HEK293 (cell line): ENCODE measurements around the gene CDPF1.

Experiments used
- CTCF ChIA-PET: fragments of 350-600 bp; formaldehyde crosslinking; extraction: SDS; loops from one replicate; lab custom pipeline; 2021; ENCODE audit warnings: antibody characterized with exemption; lab: Yijun Ruan, JAX
- POLR2A ChIA-PET: fragments of 300-600 bp; formaldehyde crosslinking; extraction: SDS; loops from one replicate; lab custom pipeline; 2020; ENCODE audit warnings: antibody characterized with exemption, inconsistent platforms; lab: Yijun Ruan, JAX
- H3K27ac ChIP-seq: fragments of 200-500 bp; sonication (Bioruptor generic); 2 replicates; pipeline ENCODE4 v1.5.1; 2014; ENCODE audit warnings: low read depth, low read length, control low read depth, inconsistent platforms; ENCODE audit errors: extremely low read depth
- H3K36me3 ChIP-seq, 2 experiments: fragments of 200-500 bp in 1 of 2; sonication (Bioruptor generic) in 1 of 2; 1 replicate in 1 of 2; 2 replicates in 1 of 2; pipeline ENCODE4 v1.5.1; 2014 to 2017; ENCODE audit warnings: inconsistent platforms in 2 of 2, low read length in 2 of 2; ENCODE audit not compliant: control insufficient read depth in 2 of 2, insufficient read depth in 1 of 2
- H3K4me1 ChIP-seq: fragments of 200-500 bp; sonication (Bioruptor generic); 2 replicates; pipeline ENCODE4 v1.5.1; 2014; ENCODE audit warnings: mild to moderate bottlenecking, low read length, inconsistent platforms; ENCODE audit not compliant: control insufficient read depth, insufficient read depth
- H3K4me3 ChIP-seq: 2 replicates; pipeline ENCODE4 v1.5.1; 2011; ENCODE audit warnings: low read depth, mild to moderate bottlenecking, control low read depth, low read length, moderate library complexity
- H3K9me3 ChIP-seq: fragments of 200-500 bp; sonication (Bioruptor generic); 2 replicates; pipeline ENCODE4 v1.5.1; 2014; ENCODE audit warnings: low read depth, low read length, inconsistent platforms; ENCODE audit not compliant: control insufficient read depth, insufficient read depth
- BCL11B ChIP-seq: fragments of 450-650 bp; formaldehyde crosslinking; IDR thresholded peaks from 2 replicates; pipeline ENCODE4 v1.5.1; 2016; ENCODE audit warnings: low read depth, missing biosample characterization, missing genetic modification characterization
- GLIS2 ChIP-seq: fragments of 450-650 bp; formaldehyde crosslinking; IDR thresholded peaks from 2 replicates; pipeline ENCODE4 v1.5.1; 2016; ENCODE audit warnings: missing biosample characterization, missing genetic modification characterization
- SETDB1 ChIP-seq: IDR thresholded peaks from one replicate; pipeline ENCODE4 v1.6.1; 2017; ENCODE audit warnings: mild to moderate bottlenecking, low read length, moderate library complexity, mixed read lengths; ENCODE audit not compliant: insufficient read length
- SP7 ChIP-seq: fragments of 450-650 bp; formaldehyde crosslinking; IDR thresholded peaks from 2 replicates; pipeline ENCODE4 v1.5.1; 2016; ENCODE audit warnings: missing biosample characterization, missing genetic modification characterization
- YY2 ChIP-seq: fragments of 450-650 bp; formaldehyde crosslinking; IDR thresholded peaks from 2 replicates; pipeline ENCODE4 v1.5.1; 2016; ENCODE audit warnings: missing biosample characterization, missing genetic modification characterization
- ZBTB8A ChIP-seq: fragments of 450-650 bp; formaldehyde crosslinking; IDR thresholded peaks from 2 replicates; pipeline ENCODE4 v1.5.1; 2016; ENCODE audit warnings: missing biosample characterization, missing genetic modification characterization
- ZEB2 ChIP-seq: fragments of 450-650 bp; formaldehyde crosslinking; IDR thresholded peaks from 2 replicates; pipeline ENCODE4 v1.5.1; 2016; ENCODE audit warnings: missing biosample characterization, missing genetic modification characterization
- ZFP37 ChIP-seq: fragments of 450-650 bp; formaldehyde crosslinking; IDR thresholded peaks from 2 replicates; pipeline ENCODE4 v1.5.1; 2016; ENCODE audit warnings: missing biosample characterization, missing genetic modification characterization
- ZNF114 ChIP-seq: fragments of 450-650 bp; formaldehyde crosslinking; IDR thresholded peaks from 2 replicates; pipeline ENCODE4 v1.5.0; 2017; ENCODE audit warnings: missing biosample characterization, missing genetic modification characterization
- ZNF223 ChIP-seq: fragments of 450-650 bp; formaldehyde crosslinking; IDR thresholded peaks from 2 replicates; pipeline ENCODE4 v1.5.1; 2016; ENCODE audit warnings: missing biosample characterization, missing genetic modification characterization
- ZNF248 ChIP-seq: fragments of 450-650 bp; formaldehyde crosslinking; IDR thresholded peaks from 2 replicates; pipeline ENCODE4 v1.5.1; 2017; ENCODE audit warnings: missing biosample characterization, missing genetic modification characterization
- ZNF274 ChIP-seq, 2 experiments: fragments of 200-500 bp in 1 of 2; fragments of 450-650 bp in 1 of 2; sonication (Bioruptor generic) in 1 of 2; formaldehyde crosslinking in 1 of 2; IDR thresholded peaks; 2 replicates each; pipeline versions ENCODE4 v1.5.1 to v1.6.1; 2014 to 2016; ENCODE audit warnings: borderline replicate concordance in 1 of 2, inconsistent platforms in 1 of 2, low read length in 1 of 2, missing biosample characterization in 1 of 2, missing genetic modification characterization in 1 of 2
- ZNF335 ChIP-seq: fragments of 450-650 bp; formaldehyde crosslinking; conservative IDR thresholded peaks from 2 replicates; pipeline ENCODE4 v1.5.1; 2016; ENCODE audit warnings: missing biosample characterization, missing genetic modification characterization
- ZNF394 ChIP-seq: fragments of 450-650 bp; formaldehyde crosslinking; IDR thresholded peaks from 2 replicates; pipeline ENCODE4 v1.5.1; 2016; ENCODE audit warnings: missing biosample characterization, missing genetic modification characterization, mild to moderate bottlenecking, moderate library complexity, borderline replicate concordance
- ZNF549 ChIP-seq: fragments of 450-650 bp; IDR thresholded peaks from 2 replicates; pipeline ENCODE4 v1.5.1; 2018; ENCODE audit warnings: missing biosample characterization, missing genetic modification characterization, mild to moderate bottlenecking, inconsistent platforms, moderate library complexity
- ZNF571 ChIP-seq: fragments of 450-650 bp; formaldehyde crosslinking; IDR thresholded peaks from 2 replicates; pipeline ENCODE4 v1.5.0; 2017; ENCODE audit warnings: missing biosample characterization, missing genetic modification characterization
- ZNF585B ChIP-seq: fragments of 450-650 bp; formaldehyde crosslinking; IDR thresholded peaks from 2 replicates; pipeline ENCODE4 v1.5.1; 2016; ENCODE audit warnings: missing biosample characterization, missing genetic modification characterization
- ZNF626 ChIP-seq: fragments of 450-650 bp; sonication (Bioruptor Pico); formaldehyde crosslinking; IDR thresholded peaks from 2 replicates; pipeline ENCODE4 v1.5.1; 2018; ENCODE audit warnings: missing biosample characterization, missing genetic modification characterization, inconsistent platforms
- ZNF677 ChIP-seq: fragments of 450-650 bp; IDR thresholded peaks from 2 replicates; pipeline ENCODE4 v1.5.0; 2018; ENCODE audit warnings: missing biosample characterization, mild to moderate bottlenecking, missing genetic modification characterization, moderate library complexity
- ZNF701 ChIP-seq: fragments of 450-650 bp; formaldehyde crosslinking; IDR thresholded peaks from 2 replicates; pipeline ENCODE4 v1.5.1; 2016; ENCODE audit warnings: missing biosample characterization, missing genetic modification characterization
- ZNF76 ChIP-seq: fragments of 450-650 bp; formaldehyde crosslinking; IDR thresholded peaks from 2 replicates; pipeline ENCODE4; 2016; ENCODE audit warnings: low read depth, missing biosample characterization, missing genetic modification characterization, borderline replicate concordance
- ZNF777 ChIP-seq: fragments of 450-650 bp; formaldehyde crosslinking; IDR thresholded peaks from 2 replicates; pipeline ENCODE4 v1.5.1; 2017; ENCODE audit warnings: missing biosample characterization, missing genetic modification characterization, borderline replicate concordance
- ZNF792 ChIP-seq: fragments of 450-650 bp; formaldehyde crosslinking; IDR thresholded peaks from 2 replicates; pipeline ENCODE4 v1.5.1; 2016; ENCODE audit warnings: missing biosample characterization, missing genetic modification characterization
- TF ChIP-seq, protein P1 (sequence below): fragments of 450-650 bp; formaldehyde crosslinking; IDR thresholded peaks from 2 replicates; pipeline ENCODE4 v1.5.1; 2016; ENCODE audit warnings: missing biosample characterization, missing genetic modification characterization
- TF ChIP-seq, protein P2 (sequence below): fragments of 450-650 bp; formaldehyde crosslinking; IDR thresholded peaks from 2 replicates; pipeline ENCODE4 v1.5.1; 2016; ENCODE audit warnings: missing biosample characterization, missing genetic modification characterization, borderline replicate concordance

CDPF1 gene

DNA sequence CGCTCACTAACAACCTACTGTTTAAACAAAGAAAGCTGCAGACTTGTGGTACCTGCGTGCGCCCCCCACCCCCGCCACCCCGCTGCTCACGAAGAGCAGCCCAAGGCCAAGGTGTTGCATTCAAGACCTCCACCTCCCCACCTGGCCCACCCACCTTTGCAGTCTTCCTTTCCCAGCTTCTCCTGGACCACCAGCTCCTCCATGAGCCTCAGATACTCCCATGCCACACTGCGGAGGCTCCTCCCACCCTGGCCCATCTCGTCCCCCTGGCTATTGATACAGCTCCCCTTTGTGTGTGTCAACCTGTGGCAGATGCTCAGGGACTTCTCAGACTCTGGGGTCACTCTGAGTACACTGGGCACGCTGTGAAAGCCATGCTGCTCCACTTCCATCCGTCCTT lies 3.9 kb downstream of the CDPF1 start:
- POLR2A ChIA-PET: interaction anchor here (0.6 kb wide), 1 partner anchor 21 kb away, joined by 4 read pairs; the partner anchor contains the start of gene TTC38
- no peak overlapping the region for H3K27ac ChIP-seq

DNA sequence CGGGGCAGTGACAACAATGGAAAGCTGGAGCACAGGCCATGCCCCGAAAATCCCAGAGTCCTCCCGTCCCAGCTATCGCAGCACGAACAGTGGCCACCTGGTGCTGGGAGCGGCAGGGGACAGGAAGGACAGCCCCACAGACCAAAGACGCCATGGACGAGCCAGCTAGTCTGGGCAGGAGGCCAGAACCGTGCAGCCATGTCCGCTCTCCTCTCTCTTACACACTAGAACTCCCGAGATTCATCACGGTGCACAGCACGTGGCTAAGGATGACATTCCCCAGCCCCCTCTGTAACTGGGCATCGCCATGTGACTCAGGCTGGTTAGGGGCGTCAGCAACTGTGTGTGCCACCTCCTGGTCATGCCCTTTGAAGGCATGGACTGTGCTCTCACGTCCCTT lies 4.6 kb downstream of the CDPF1 start:
- H3K36me3 ChIP-seq: peaks cover 0 to 35% of the 10 kb centered on the region in 2 experiments; a peak in 1 of 3 replicates
- CTCF ChIA-PET: interaction anchor here (0.6 kb wide), 1 partner anchor 22 kb away, joined by 3 read pairs; no protein-coding TSS in a partner anchor
- no peak for TF ChIP-seq ZNF777 (tag by site-specific recombination)
- no peak for TF ChIP-seq ZFP37 (tag by site-specific recombination)
- TF ChIP-seq ZNF274 (IDR thresholded peaks at IDR 0.05; ENCODE audit: low read length): no peak
- no peak for TF ChIP-seq ZNF274 (tag by site-specific recombination; IDR thresholded peaks at IDR 0.05; ENCODE audit: borderline replicate concordance)
- no peak for TF ChIP-seq ZNF677
- TF ChIP-seq ZNF701: no peak
- no peak for TF ChIP-seq ZNF549
- TF ChIP-seq, all 188 proteins: peak for 0
- H3K4me3 ChIP-seq: no peak overlapping the region
- peaks cover 3% of the 10 kb centered on the region; the same call in 1 of the 2 replicates for H3K4me1 ChIP-seq
- H3K9me3 ChIP-seq: no peaks in the 10 kb centered on the region
- POLR2A ChIA-PET: no interaction called here
- no peak overlapping the region; the same call in 1 of the 2 replicates for H3K27ac ChIP-seq

More for the DNA sequence above, 3.9 kb downstream of the CDPF1 start:
- Histone ChIP-seq H3K36me3 (peaks cover 0 to 35% of the 10 kb centered on the region in 2 experiments; a peak in 1 of 3 replicates), H3K4me1 (peaks cover 3% of the 10 kb centered on the region; the same call in 1 of the 2 replicates), H3K4me3 (no peak overlapping the region), H3K9me3 (no peaks in the 10 kb centered on the region)
- CTCF ChIA-PET: interaction anchor here (0.6 kb wide), 1 partner anchor 68 kb away, joined by 5 read pairs; no protein-coding TSS in a partner anchor
- no peak for TF ChIP-seq GLIS2
- TF ChIP-seq ZNF626 (tag by site-specific recombination): no peak
- no peak for TF ChIP-seq SP7
- TF ChIP-seq ZNF394 (tag by site-specific recombination): peak; percentile 95
- TF ChIP-seq ZNF223: no peak
- TF ChIP-seq ZNF571 (tag by site-specific recombination): no peak

DNA sequence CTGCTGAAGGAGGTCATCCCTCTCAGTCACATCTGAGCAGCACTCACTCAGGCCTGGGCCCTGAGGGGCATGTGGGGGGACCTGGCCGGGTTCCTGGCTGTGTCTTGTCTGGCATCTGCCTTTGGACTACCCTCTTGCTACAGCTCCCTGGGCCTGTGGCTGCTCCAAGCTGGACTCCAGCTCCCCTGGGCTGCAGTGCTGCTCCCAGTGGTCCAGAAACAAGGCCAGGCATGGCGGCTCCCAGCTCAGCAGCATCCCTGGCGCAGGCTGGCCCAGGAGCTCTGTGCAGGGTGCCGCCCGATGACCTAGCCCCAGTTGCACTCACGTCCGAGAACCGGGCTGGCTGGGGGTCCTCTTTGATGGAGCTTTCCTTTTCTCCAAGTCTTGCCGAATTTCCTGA lies 5.3 kb downstream of the CDPF1 start:
- H3K4me3 ChIP-seq: no peak overlapping the region
- H3K4me1 ChIP-seq: 0 out of 2 replicates have a peak, but pooled peaks cover 3% of the 10 kb centered on the region
- no peaks in the 10 kb centered on the region for H3K9me3 ChIP-seq
- TF ChIP-seq SETDB1: no peak
- TF ChIP-seq, protein P1, sequence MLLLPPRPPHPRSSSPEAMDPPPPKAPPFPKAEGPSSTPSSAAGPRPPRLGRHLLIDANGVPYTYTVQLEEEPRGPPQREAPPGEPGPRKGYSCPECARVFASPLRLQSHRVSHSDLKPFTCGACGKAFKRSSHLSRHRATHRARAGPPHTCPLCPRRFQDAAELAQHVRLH: no peak
- ChIA-PET POLR2A (no interaction called here), CTCF (interaction anchor here (0.6 to 1.4 kb wide), 4 partner anchors 10 to 250 kb away, joined by 3 to 4 read pairs (median 4); no protein-coding TSS in a partner anchor)
- H3K36me3 ChIP-seq: peaks cover 0 to 35% of the 10 kb centered on the region in 2 experiments; a peak in 1 of 3 replicates
- no peak overlapping the region for H3K27ac ChIP-seq

DNA sequence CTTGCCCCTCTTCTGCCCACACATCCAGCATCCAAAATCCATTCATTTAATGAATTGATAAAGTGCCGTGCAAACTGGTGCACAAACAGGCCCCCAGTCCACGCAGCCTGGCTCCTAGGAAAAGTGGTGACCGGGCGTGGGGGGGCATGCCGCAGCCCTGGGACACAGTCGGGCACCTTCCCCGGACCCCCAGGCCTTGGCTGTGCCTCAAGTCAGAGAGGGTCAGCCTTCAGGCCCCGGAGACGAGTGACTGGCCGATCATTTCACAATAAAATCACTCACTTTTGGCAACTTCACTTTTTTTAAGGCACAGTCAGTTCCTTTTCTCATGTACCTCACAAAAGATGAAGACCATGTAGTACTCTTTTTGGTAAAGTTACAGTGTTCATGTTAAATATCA lies 8.0 kb downstream of the CDPF1 start:
- ChIA-PET CTCF (interaction anchor here (0.7 to 1.1 kb wide), 2 partner anchors 119 to 247 kb away, joined by 4 read pairs; no protein-coding TSS in a partner anchor), POLR2A (interaction anchor here (0.6 kb wide), 1 partner anchor 93 kb away, joined by 5 read pairs; no protein-coding TSS in a partner anchor)
- no peaks in the 10 kb centered on the region for H3K9me3 ChIP-seq
- H3K36me3 ChIP-seq: peaks cover 0 to 41% of the 10 kb centered on the region in 2 experiments; a peak in 1 of 3 replicates
- no peak overlapping the region for H3K27ac ChIP-seq
- no peaks in the 10 kb centered on the region for H3K4me1 ChIP-seq
- no peak overlapping the region for H3K4me3 ChIP-seq
- TF ChIP-seq YY2 (no peak), ZEB2 (tag by site-specific recombination) (no peak), ZNF677 (no peak), BCL11B (tag by site-specific recombination) (no peak), ZBTB8A (tag by site-specific recombination) (no peak), SP7 (no peak), ZNF114 (tag by site-specific recombination) (no peak), ZNF335 (no peak), ZNF248 (tag by site-specific recombination) (no peak), ZNF585B (tag by site-specific recombination) (no peak), ZNF76 (tag by site-specific recombination) (no peak), ZNF792 (tag by site-specific recombination) (no peak), GLIS2 (no peak)
- TF ChIP-seq, protein P2, sequence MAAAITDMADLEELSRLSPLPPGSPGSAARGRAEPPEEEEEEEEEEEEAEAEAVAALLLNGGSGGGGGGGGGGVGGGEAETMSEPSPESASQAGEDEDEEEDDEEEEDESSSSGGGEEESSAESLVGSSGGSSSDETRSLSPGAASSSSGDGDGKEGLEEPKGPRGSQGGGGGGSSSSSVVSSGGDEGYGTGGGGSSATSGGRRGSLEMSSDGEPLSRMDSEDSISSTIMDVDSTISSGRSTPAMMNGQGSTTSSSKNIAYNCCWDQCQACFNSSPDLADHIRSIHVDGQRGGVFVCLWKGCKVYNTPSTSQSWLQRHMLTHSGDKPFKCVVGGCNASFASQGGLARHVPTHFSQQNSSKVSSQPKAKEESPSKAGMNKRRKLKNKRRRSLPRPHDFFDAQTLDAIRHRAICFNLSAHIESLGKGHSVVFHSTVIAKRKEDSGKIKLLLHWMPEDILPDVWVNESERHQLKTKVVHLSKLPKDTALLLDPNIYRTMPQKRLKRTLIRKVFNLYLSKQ (tag by site-specific recombination): no peak
